ENCODE data around the gene RUSC2. TPM values are rescaled to one million over a fixed set of nuclear protein-coding genes. Genes with fewer than 3 reads are reported as not detected.
"Not testable (repeated sequence)": the region's sequence is repeated elsewhere in the genome, so short reads cannot be mapped to it uniquely, and the experiment has no call there.

RUSC2 gene
- total RNA-seq, 1 experiment from 2014 or later: 49.9 TPM

GRCh38 chr9:35533398-35533797 is 43.5 kb downstream of the RUSC2 start:
- ChIA-PET CTCF (no interaction called here), POLR2A (no interaction called here)
- intact Hi-C loops (cut with micrococcal nuclease; ENCODE audit: unreplicated experiment) (no loop called here), in situ Hi-C loops (cut with HindIII; ENCODE audit: low pct_unique_long_range_greater_than_20kb, low sequenced_read_pairs) (no loop called here)
- no peaks in the 10 kb centered on the region for H3K9me3 ChIP-seq (ENCODE audit: control insufficient read depth, insufficient read depth, low read depth, low read length)
- H3K27me3 ChIP-seq (ENCODE audit: control insufficient read depth, insufficient read depth, low read length): no peaks in the 10 kb centered on the region
- H3K4me1 ChIP-seq (ENCODE audit: control insufficient read depth, insufficient read depth, low read length): peaks cover 18% of the 10 kb centered on the region
- DNase-seq (ENCODE audit: low read depth, low spot score) (no peak), ATAC-seq (no peak)
- H3K4me3 ChIP-seq (ENCODE audit: low read depth in 2 of 2, low read length in 2 of 2): no peak overlapping the region
- TF ChIP-seq CTCF (IDR thresholded peaks at IDR 0.05) (no peak), TCF7L2 (IDR thresholded peaks at IDR 0.05; ENCODE audit: low read depth, low read length) (no peak), POLR2AphosphoS5 (IDR thresholded peaks at IDR 0.05; ENCODE audit: low read depth, low read length) (no peak), REST (IDR thresholded peaks at IDR 0.05; ENCODE audit: insufficient read depth in 1 of 2, low read depth in 2 of 2, low read length in 1 of 2) (no peak), SIN3A (IDR thresholded peaks at IDR 0.05; ENCODE audit: borderline replicate concordance, insufficient read depth, low read depth, low read length) (no peak)
- no TSS peak for BruUV-seq (replicated peaks)
- H3K36me3 ChIP-seq (ENCODE audit: control insufficient read depth, insufficient read depth, low read length): no peaks in the 10 kb centered on the region
- peak overlapping the region; percentile 1; the same call in 1 of the 2 replicates for H3K27ac ChIP-seq (ENCODE audit: low read length)

GRCh38 chr9:35534921-35535320 is 45.0 kb downstream of the RUSC2 start:
- peaks cover 16% of the 10 kb centered on the region for H3K4me1 ChIP-seq (ENCODE audit: control insufficient read depth, insufficient read depth, low read length)
- BruUV-seq (replicated peaks); ATAC-seq; H3K27me3 ChIP-seq (ENCODE audit: control insufficient read depth, insufficient read depth, low read length); DNase-seq (ENCODE audit: low read depth, low spot score); intact Hi-C loops (cut with micrococcal nuclease; ENCODE audit: unreplicated experiment); CTCF ChIA-PET; H3K9me3 ChIP-seq (ENCODE audit: control insufficient read depth, insufficient read depth, low read depth, low read length); H3K36me3 ChIP-seq (ENCODE audit: control insufficient read depth, insufficient read depth, low read length); H3K27ac ChIP-seq (ENCODE audit: low read length); in situ Hi-C loops (cut with HindIII; ENCODE audit: low pct_unique_long_range_greater_than_20kb, low sequenced_read_pairs); H3K4me3 ChIP-seq (ENCODE audit: low read depth in 2 of 2, low read length in 2 of 2): not testable (repeated sequence)
- POLR2A ChIA-PET: interaction anchor here (0.7 kb wide), 1 partner anchor 419 kb away, joined by 4 read pairs; no protein-coding TSS in a partner anchor

- ATAC-seq: peak; percentile 25; the same call in 1 of the 2 replicates
- Histone ChIP-seq H3K36me3 (ENCODE audit: control insufficient read depth, insufficient read depth, low read length) (no peaks in the 10 kb centered on the region), H3K9me3 (ENCODE audit: control insufficient read depth, insufficient read depth, low read depth, low read length) (no peaks in the 10 kb centered on the region), H3K4me1 (ENCODE audit: control insufficient read depth, insufficient read depth, low read length) (peaks cover 16% of the 10 kb centered on the region), H3K27me3 (ENCODE audit: control insufficient read depth, insufficient read depth, low read length) (no peaks in the 10 kb centered on the region), H3K4me3 (ENCODE audit: low read depth in 2 of 2, low read length in 2 of 2) (no peak overlapping the region), H3K27ac (ENCODE audit: low read length) (peak overlapping the region; percentile 70)
- POLR2A ChIA-PET: no interaction called here
- intact Hi-C loops (cut with micrococcal nuclease; ENCODE audit: unreplicated experiment) (no loop called here), in situ Hi-C loops (cut with HindIII; ENCODE audit: low pct_unique_long_range_greater_than_20kb, low sequenced_read_pairs) (no loop called here)
- CTCF ChIA-PET: interaction anchor here (1.1 kb wide), 1 partner anchor 16 kb away, joined by 3 read pairs; no protein-coding TSS in a partner anchor
- no peak for TF ChIP-seq CTCF (IDR thresholded peaks at IDR 0.05)
- no peak for TF ChIP-seq REST (IDR thresholded peaks at IDR 0.05; ENCODE audit: insufficient read depth in 1 of 2, low read depth in 2 of 2, low read length in 1 of 2)
- no peak for TF ChIP-seq SIN3A (IDR thresholded peaks at IDR 0.05; ENCODE audit: borderline replicate concordance, insufficient read depth, low read depth, low read length)
- no peak for TF ChIP-seq TCF7L2 (IDR thresholded peaks at IDR 0.05; ENCODE audit: low read depth, low read length)
- TF ChIP-seq POLR2AphosphoS5 (IDR thresholded peaks at IDR 0.05; ENCODE audit: low read depth, low read length): no peak
- no peak for DNase-seq (ENCODE audit: low read depth, low spot score)
- BruUV-seq (replicated peaks): no TSS peak
These were observed 48.0 kb downstream of the RUSC2 start for GRCh38 chr9:35537913-35538312.

Measured in Panc1 (cell line).